ENCODE measurements around the gene ACP5. TPM values are rescaled to one million over a fixed set of nuclear protein-coding genes. Genes with fewer than 3 reads are reported as not detected.

The ACP5 gene
- total and polyA plus RNA-seq, 2 of the 8 experiments (the other 6 are each of a cell fraction or from before 2014, with no cell fraction given), result 9.0 to 14.3 TPM

- ChIA-PET POLR2A (ENCODE audit: partially characterized antibody) (interaction anchor here (0.7 to 1.7 kb wide), 5 partner anchors 8 to 358 kb away, joined by 3 to 4 read pairs (median 4); partner anchors contain the start of gene CNN1), CTCF (ENCODE audit: partially characterized antibody) (interaction anchor here (0.8 to 4.3 kb wide), 5 partner anchors 10 to 227 kb away, joined by 3 to 19 read pairs (median 5); no protein-coding TSS in a partner anchor)
- Histone ChIP-seq H3K4me2 (ENCODE audit: insufficient read depth in 1 of 2, low read depth in 2 of 2, low read length in 2 of 2) (no peak overlapping the region), H2BK120ac (replicated peaks; ENCODE audit: low read depth, low read length) (no peak overlapping the region), H3K23me2 (ENCODE audit: low read depth, low read length) (no peaks in the 10 kb centered on the region), H3K4me1 (replicated peaks in 1 of 4; ENCODE audit: control insufficient read depth in 3 of 4, insufficient read depth in 4 of 4, low read length in 3 of 4) (no peaks in the 10 kb centered on the region), H3K4ac (replicated peaks; ENCODE audit: insufficient read length, low read depth, low read length) (no peak overlapping the region), H4K5ac (ENCODE audit: insufficient read length, low read depth, low read length) (no peak overlapping the region), H4K91ac (replicated peaks; ENCODE audit: insufficient read length, low read length) (no peak overlapping the region), H2BK5ac (ENCODE audit: low read depth, low read length) (no peak overlapping the region), H3K18ac (ENCODE audit: extremely low read depth, low read length) (no peak overlapping the region), H2AFZ (ENCODE audit: low read length) (no peak overlapping the region), H2BK20ac (ENCODE audit: low read length) (no peak overlapping the region), H2BK12ac (ENCODE audit: low read depth, low read length) (no peak overlapping the region), H3K4me3 (ENCODE audit: extremely low read depth in 1 of 4, insufficient read depth in 2 of 4, low read depth in 3 of 4, low read length in 4 of 4) (no peak overlapping the region), H3K27ac (ENCODE audit: low read depth, low read length) (no peak overlapping the region), H2AK5ac (ENCODE audit: low read depth, low read length) (no peak overlapping the region), H4K20me1 (replicated peaks in 1 of 2; ENCODE audit: control insufficient read depth in 1 of 2, insufficient read depth in 2 of 2, low read length in 2 of 2) (peaks cover 0 to 2% of the 10 kb centered on the region in 2 experiments), H4K8ac (ENCODE audit: extremely low read depth, insufficient read depth, low read length) (no peak overlapping the region), H3K23ac (ENCODE audit: insufficient read length) (no peak overlapping the region), H3K27me3 (replicated peaks in 1 of 4; ENCODE audit: control insufficient read depth in 3 of 4, extremely low read depth in 1 of 4, insufficient read depth in 3 of 4, low read length in 3 of 4) (no peaks in the 10 kb centered on the region), H3K14ac (ENCODE audit: insufficient read length) (no peak overlapping the region), H3K79me1 (ENCODE audit: low read depth, low read length) (no peaks in the 10 kb centered on the region), H3K36me3 (ENCODE audit: control insufficient read depth in 2 of 4, insufficient read depth in 4 of 4, low read length in 3 of 4) (no peaks in the 10 kb centered on the region), H3K9ac (replicated peaks in 1 of 4; ENCODE audit: extremely low read depth in 1 of 4, low read depth in 3 of 4, low read length in 3 of 4) (no peak overlapping the region), H3K79me2 (ENCODE audit: control insufficient read depth in 1 of 2, insufficient read depth in 2 of 2, low read length in 2 of 2) (no peaks in the 10 kb centered on the region), H3K56ac (replicated peaks; ENCODE audit: insufficient read length, low read depth, low read length) (no peak overlapping the region), H2BK15ac (ENCODE audit: low read length) (no peak overlapping the region), H3K9me3 (ENCODE audit: insufficient read depth in 2 of 2, low read depth in 1 of 2, low read length in 1 of 2) (no peaks in the 10 kb centered on the region)
- 84% methylated on average over 5 of the region's 5 CpGs; no CpG with 5 or more reads in 1 of the 2 experiments for WGBS, 2 experiments (ENCODE audit: extremely low coverage in 1 of 2, insufficient coverage in 1 of 2, insufficient read length in 1 of 2, insufficient replicate concordance in 2 of 2, low coverage in 1 of 2, low lambda C conversion rate in 2 of 2, missing lambda C conversion rate in 1 of 2)
- FAIRE-seq, result no peak
- no peak for TF ChIP-seq BACH1 (IDR thresholded peaks at IDR 0.05; ENCODE audit: low read length)
- no peak for TF ChIP-seq ATF2 (IDR thresholded peaks at IDR 0.05; ENCODE audit: low read length)
- TF ChIP-seq SRF (IDR thresholded peaks at IDR 0.05; ENCODE audit: low read depth, low read length), result no peak
- no peak for DNase-seq (ENCODE audit: low read depth in 1 of 2, low spot score in 2 of 2)
Measured at GRCh38 chr19:11570039-11570462, 7.4 kb downstream of the ACP5 start.

All from H1 (cell line).